D341Med (cell line): ENCODE results near the gene AIF1L.

Source experiments
- DNase-seq: peaks from one replicate; pipeline ENCODE4 v3.0.0; 2012; ENCODE audit warnings: low spot score

Gene AIF1L

DNA sequence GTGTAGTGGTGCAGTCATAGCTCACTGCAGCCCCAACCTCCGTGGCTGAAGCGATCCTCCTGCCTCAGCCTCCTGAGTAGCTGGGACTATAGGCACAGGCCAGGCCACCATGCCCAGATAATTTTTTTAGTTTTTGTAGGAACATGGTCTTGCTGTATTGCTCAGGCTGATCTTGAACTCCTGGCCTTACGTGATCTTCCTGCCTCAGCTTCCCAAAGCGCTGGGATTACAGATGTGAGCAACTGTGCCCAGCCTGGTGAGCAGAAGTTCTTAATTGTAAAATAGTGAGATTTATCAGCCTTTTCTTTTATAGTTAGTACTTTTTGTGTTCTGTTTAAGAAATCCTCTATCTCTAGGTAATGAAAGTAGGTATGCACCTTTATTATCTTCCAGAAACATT is 71.6 kb downstream of the AIF1L start:
- DNase-seq = no peak

- no peak for DNase-seq
Observed at GRCh38 chr9:131169563-131170240, 73.4 kb downstream of the AIF1L start.
